SK-N-SH (cell line): ENCODE data around the gene BMF. TPM values are rescaled to one million over a fixed set of nuclear protein-coding genes. Genes with fewer than 3 reads are reported as not detected.

Experiments used
- CTCF ChIA-PET: fragments of 300-600, 350-600 bp; formaldehyde crosslinking; extraction: SDS; loops from one replicate; lab custom pipeline; 2021; lab: Yijun Ruan, JAX
- POLR2A ChIA-PET: fragments of 350-600 bp; sonication (Branson Sonifier 250); formaldehyde crosslinking; extraction: SDS; loops from one replicate; lab custom pipeline; 2020; ENCODE audit warnings: antibody characterized with exemption, inconsistent platforms; lab: Yijun Ruan, JAX
- DNase-seq: peaks from one replicate; pipeline ENCODE4 v3.0.0; 2012
- H2AFZ ChIP-seq: fragments of 200-600 bp; sonication (generic); 2 replicates; pipeline ENCODE4 v1.8.1; 2016; ENCODE audit warnings: antibody characterized with exemption, mild to moderate bottlenecking, low read depth
- H3F3A ChIP-seq: fragments of 200-600 bp; sonication (generic); replicated peaks from 2 replicates; pipeline ENCODE3; 2016; ENCODE audit warnings: antibody characterized with exemption, mild to moderate bottlenecking; ENCODE audit not compliant: insufficient read depth
- H3K27ac ChIP-seq, 2 experiments: fragments of 200-500 bp in 1 of 2; fragments of 200-600 bp in 1 of 2; sonication (Bioruptor generic) in 1 of 2; sonication (generic), shearing (Covaris generic) in 1 of 2; 2 replicates each; pipeline versions ENCODE4 v1.5.1 to v1.6.1; 2014 to 2016; ENCODE audit warnings: low read depth in 2 of 2, inconsistent platforms in 1 of 2, low read length in 1 of 2, mild to moderate bottlenecking in 1 of 2, mixed read lengths in 1 of 2
- H3K27me3 ChIP-seq: fragments of 200-600 bp; sonication (generic), shearing (Covaris generic); 2 replicates; pipeline ENCODE4 v1.6.1; 2016; ENCODE audit warnings: mixed run types; ENCODE audit not compliant: insufficient read depth
- H3K36me3 ChIP-seq, 2 experiments: fragments of 200-500 bp in 1 of 2; fragments of 200-600 bp in 1 of 2; sonication (Bioruptor generic) in 1 of 2; sonication (generic) in 1 of 2; replicated peaks in 1 of 2; 2 replicates each; pipeline versions ENCODE3 to v1.5.1; 2014 to 2016; ENCODE audit warnings: low read length in 1 of 2, mild to moderate bottlenecking in 1 of 2; ENCODE audit not compliant: insufficient read depth in 2 of 2, control insufficient read depth in 1 of 2
- H3K4me1 ChIP-seq, 2 experiments: fragments of 200-500 bp in 1 of 2; fragments of 200-600 bp in 1 of 2; sonication (Bioruptor generic) in 1 of 2; sonication (generic), shearing (Covaris generic) in 1 of 2; 2 replicates each; pipeline versions ENCODE4 v1.5.1 to v1.6.1; 2014 to 2016; ENCODE audit warnings: low read depth in 1 of 2, low read length in 1 of 2, mixed run types in 1 of 2; ENCODE audit not compliant: insufficient read depth in 2 of 2, control insufficient read depth in 1 of 2
- H3K4me2 ChIP-seq: fragments of 200-600 bp; sonication (generic), shearing (Covaris generic); 2 replicates; pipeline ENCODE4 v1.6.1; 2017; ENCODE audit warnings: mixed run types
- H3K4me3 ChIP-seq, 2 experiments: fragments of 200-500 bp in 1 of 2; fragments of 200-600 bp in 1 of 2; sonication (Bioruptor generic) in 1 of 2; sonication (generic), shearing (Covaris generic) in 1 of 2; 2 replicates each; pipeline versions ENCODE4 v1.5.1 to v1.8.1; 2014 to 2016; ENCODE audit warnings: low read depth in 2 of 2, inconsistent platforms in 1 of 2, low read length in 1 of 2, mild to moderate bottlenecking in 1 of 2, mixed read lengths in 1 of 2, moderate library complexity in 1 of 2
- H3K79me2 ChIP-seq: fragments of 200-600 bp; sonication (generic); 2 replicates; pipeline ENCODE4 v1.8.1; 2017; ENCODE audit warnings: mild to moderate bottlenecking; ENCODE audit not compliant: insufficient read depth
- H3K9ac ChIP-seq: fragments of 200-600 bp; sonication (generic); 2 replicates; pipeline ENCODE4 v1.6.1; 2017; ENCODE audit warnings: mixed run types
- H3K9me2 ChIP-seq: fragments of 200-600 bp; sonication (generic); 2 replicates; pipeline ENCODE4 v1.6.1; 2017; ENCODE audit warnings: mixed run types
- H3K9me3 ChIP-seq: fragments of 200-600 bp; sonication (generic); 2 replicates; pipeline ENCODE4 v1.6.1; 2017; ENCODE audit warnings: mixed run types, mild to moderate bottlenecking, moderate library complexity
- H4K20me1 ChIP-seq: fragments of 200-600 bp; sonication (generic); 2 replicates; pipeline ENCODE4 v1.6.1; 2017; ENCODE audit warnings: mild to moderate bottlenecking, mixed run types; ENCODE audit not compliant: insufficient read depth
- CHD2 ChIP-seq: fragments of 150-350 bp; IDR thresholded peaks from 2 replicates; pipeline ENCODE4 v1.6.1; 2018; ENCODE audit warnings: low read length; ENCODE audit not compliant: partially characterized antibody
- EP300 ChIP-seq, 2 experiments: IDR thresholded peaks; 2 replicates each; pipeline versions ENCODE4 v1.4.0 to v1.6.1; 2012; ENCODE audit warnings: borderline replicate concordance in 1 of 2, low read depth in 1 of 2, low read length in 1 of 2
- FOXJ3 ChIP-seq: sonication (generic); formaldehyde crosslinking; IDR thresholded peaks from 2 replicates; pipeline ENCODE4 v1.5.1; 2020; ENCODE audit warnings: mild to moderate bottlenecking, missing genetic modification reagents
- FOXM1 ChIP-seq: IDR thresholded peaks from 2 replicates; pipeline ENCODE4 v1.4.0; 2012; ENCODE audit warnings: low read depth, mild to moderate bottlenecking
- GABPA ChIP-seq: IDR thresholded peaks from 2 replicates; pipeline ENCODE4 v1.4.0; 2012; ENCODE audit warnings: low read depth, mild to moderate bottlenecking
- GATA2 ChIP-seq: sonication (generic); formaldehyde crosslinking; IDR thresholded peaks from 2 replicates; pipeline ENCODE4 v1.5.0; 2020; ENCODE audit warnings: mild to moderate bottlenecking, missing genetic modification reagents
- MEF2A ChIP-seq: IDR thresholded peaks from 2 replicates; pipeline ENCODE4 v1.4.0; 2012; ENCODE audit warnings: low read depth, borderline replicate concordance
- MXI1 ChIP-seq: IDR thresholded peaks from 2 replicates; pipeline ENCODE4 v1.6.1; 2012; ENCODE audit warnings: mild to moderate bottlenecking, low read depth, low read length, improper control_type of control experiment
- NRF1 ChIP-seq: IDR thresholded peaks from 2 replicates; pipeline ENCODE4 v1.6.1; 2012; ENCODE audit warnings: low read depth, mild to moderate bottlenecking, low read length
- PBX3 ChIP-seq: IDR thresholded peaks from 2 replicates; pipeline ENCODE4; 2012
- RAD21 ChIP-seq: IDR thresholded peaks from 2 replicates; pipeline ENCODE4 v1.6.1; 2012; ENCODE audit warnings: mild to moderate bottlenecking, low read length
- RFX5 ChIP-seq: IDR thresholded peaks from 2 replicates; pipeline ENCODE4 v1.6.1; 2012; ENCODE audit warnings: mild to moderate bottlenecking, improper control_type of control experiment, low read length
- TCF12 ChIP-seq: IDR thresholded peaks from 2 replicates; pipeline ENCODE4 v1.4.0; 2012
- TEAD4 ChIP-seq: IDR thresholded peaks from 2 replicates; pipeline ENCODE4 v1.4.0; 2012; ENCODE audit warnings: mild to moderate bottlenecking, borderline replicate concordance; ENCODE audit not compliant: insufficient read depth
- USF2 ChIP-seq: fragments of 150-350 bp; IDR thresholded peaks from 2 replicates; pipeline ENCODE4 v1.6.1; 2017; ENCODE audit warnings: antibody characterized with exemption, low read length, low read depth, borderline replicate concordance
- YY1 ChIP-seq: IDR thresholded peaks from 2 replicates; pipeline ENCODE4 v1.4.0; 2012; ENCODE audit warnings: low read depth, mild to moderate bottlenecking
- WGBS: methylation state at CpG from one replicate; pipeline ENCODE4 v1.1.6; 2017; ENCODE audit warnings: low lambda C conversion rate; 5-methylcytosine and 5-hydroxymethylcytosine counted together
- polyA plus RNA-seq, 3 experiments: library from polyadenylated mRNA; depleted of rRNA; stranded (reverse); fragments of >200 nt; gene quantifications; 2 replicates each; pipeline ENCODE4 v1.2.3, GENCODE V29; 2012
- TF ChIP-seq, protein P1 (sequence below): fragments of 150-350 bp; IDR thresholded peaks from 2 replicates; pipeline ENCODE4 v1.6.1; 2016; ENCODE audit warnings: mild to moderate bottlenecking, low read depth, low read length

BMF gene
- polyA plus RNA-seq, 1 of the 3 experiments (the other 2 are of a cell fraction) = 0.72 TPM

- Histone ChIP-seq H3K27ac (peak overlapping the region in 1 of 2 experiments; percentile 25; a peak in 1 of 4 replicates), H3K4me1 (peaks cover 40 to 64% of the 10 kb centered on the region in 2 experiments), H2AFZ (no peak overlapping the region), H3K36me3 (no peaks in the 10 kb centered on the region), H3F3A (no peaks in the 10 kb centered on the region), H3K9me3 (no peaks in the 10 kb centered on the region), H4K20me1 (no peaks in the 10 kb centered on the region), H3K4me2 (no peak overlapping the region), H3K27me3 (no peaks in the 10 kb centered on the region), H3K4me3 (no peak overlapping the region), H3K9ac (no peak overlapping the region), H3K9me2 (no peaks in the 10 kb centered on the region), H3K79me2 (no peaks in the 10 kb centered on the region)
- ChIA-PET POLR2A (no interaction called here), CTCF (interaction anchor here (0.9 to 14.1 kb wide), 2 partner anchors 15 to 144 kb away, joined by 3 to 137 read pairs; no protein-coding TSS in a partner anchor)
- no peak for DNase-seq
- WGBS = 56% methylated on average over 7 of the region's 7 CpGs
- TF ChIP-seq TCF12 = no peak
- no peak for TF ChIP-seq EP300 (IDR thresholded peaks at IDR 0.05; ENCODE audit: borderline replicate concordance in 1 of 2, low read depth in 1 of 2, low read length in 1 of 2)
- TF ChIP-seq GABPA = no peak
- TF ChIP-seq TEAD4 = no peak
- TF ChIP-seq CHD2 = no peak
- no peak for TF ChIP-seq MEF2A
- TF ChIP-seq FOXJ3 (CRISPR knock-in tag) = no peak
- TF ChIP-seq PBX3 = no peak
- TF ChIP-seq RFX5 = no peak
- no peak for TF ChIP-seq FOXM1
- TF ChIP-seq GATA2 (CRISPR knock-in tag) = no peak
- TF ChIP-seq YY1 = no peak
- TF ChIP-seq MXI1 = no peak
- TF ChIP-seq, protein P1, sequence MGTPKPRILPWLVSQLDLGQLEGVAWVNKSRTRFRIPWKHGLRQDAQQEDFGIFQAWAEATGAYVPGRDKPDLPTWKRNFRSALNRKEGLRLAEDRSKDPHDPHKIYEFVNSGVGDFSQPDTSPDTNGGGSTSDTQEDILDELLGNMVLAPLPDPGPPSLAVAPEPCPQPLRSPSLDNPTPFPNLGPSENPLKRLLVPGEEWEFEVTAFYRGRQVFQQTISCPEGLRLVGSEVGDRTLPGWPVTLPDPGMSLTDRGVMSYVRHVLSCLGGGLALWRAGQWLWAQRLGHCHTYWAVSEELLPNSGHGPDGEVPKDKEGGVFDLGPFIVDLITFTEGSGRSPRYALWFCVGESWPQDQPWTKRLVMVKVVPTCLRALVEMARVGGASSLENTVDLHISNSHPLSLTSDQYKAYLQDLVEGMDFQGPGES = no peak
- TF ChIP-seq USF2 = no peak
- no peak for TF ChIP-seq NRF1
- TF ChIP-seq RAD21 = no peak
- TF ChIP-seq, all 33 proteins: peak for 0
These were observed 19.5 kb downstream of the BMF start for GRCh38 chr15:40088929-40089755.
